PC-3 (cell line): ENCODE data around the gene NPL. TPM values are rescaled to one million over a fixed set of nuclear protein-coding genes. Genes with fewer than 3 reads are reported as not detected.

Experiments
- ATAC-seq: fragments of 200-7000 bp; cut with Tn5 transposase; 2 replicates; pipeline ENCODE4 v1.9.1; 2020; ENCODE audit warnings: mild to moderate bottlenecking, moderate library complexity
- BruUV-seq: library from RNA; stranded (reverse); fragments of 400-500 nt; replicated peaks from 2 replicates; lab custom pipeline; 2021; lab: Mats Ljungman, UMichigan
- CTCF ChIA-PET: fragments of 300-600 bp; sonication (Branson Sonifier 250); formaldehyde crosslinking; loops from one replicate; lab custom pipeline; 2022; ENCODE audit warnings: antibody characterized with exemption; lab: Charles Lee
- POLR2A ChIA-PET: fragments of 300-600 bp; sonication (Branson Sonifier 250); formaldehyde crosslinking; loops from one replicate; lab custom pipeline; 2022; ENCODE audit warnings: antibody characterized with exemption; ENCODE audit not compliant: unreplicated experiment; lab: Charles Lee
- DNase-seq: peaks from one replicate; pipeline ENCODE4 v3.0.0-alpha.2; 2015
- H2AFZ ChIP-seq: fragments of 300-600 bp; sonication (generic); 2 replicates; pipeline ENCODE4 v1.6.0; 2016; ENCODE audit warnings: antibody characterized with exemption, low read length
- H3F3A ChIP-seq: fragments of 300-600 bp; sonication (generic); one replicate; pipeline ENCODE4 v1.6.0; 2017; ENCODE audit warnings: antibody characterized with exemption, low read length, control low read depth, mild to moderate bottlenecking; ENCODE audit not compliant: unreplicated experiment
- H3K27ac ChIP-seq: fragments of 300-600 bp; sonication (generic); 2 replicates; pipeline ENCODE4 v1.5.1; 2016; ENCODE audit warnings: mild to moderate bottlenecking, low read length
- H3K27me3 ChIP-seq: fragments of 300-600 bp; sonication (generic); 2 replicates; pipeline ENCODE4 v1.6.1; 2016; ENCODE audit warnings: low read length, mixed read lengths
- H3K36me3 ChIP-seq: fragments of 300-600 bp; sonication (generic); 2 replicates; pipeline ENCODE4 v1.6.1; 2016; ENCODE audit warnings: low read depth, mixed run types, low read length, mixed read lengths
- H3K4me1 ChIP-seq: fragments of 300-600 bp; sonication (generic); 2 replicates; pipeline ENCODE4 v1.5.1; 2016; ENCODE audit warnings: low read length; ENCODE audit not compliant: insufficient read depth
- H3K4me2 ChIP-seq: fragments of 300-600 bp; sonication (generic); 2 replicates; pipeline ENCODE4 v1.6.0; 2016; ENCODE audit warnings: low read length
- H3K4me3 ChIP-seq: fragments of 300-600 bp; sonication (generic); 2 replicates; pipeline ENCODE4 v1.5.1; 2016; ENCODE audit warnings: mild to moderate bottlenecking, low read length, mixed read lengths
- H3K79me2 ChIP-seq: fragments of 300-600 bp; sonication (generic); 2 replicates; pipeline ENCODE4 v1.6.1; 2017; ENCODE audit warnings: low read length, mixed read lengths
- H3K9ac ChIP-seq: fragments of 300-600 bp; sonication (generic); 2 replicates; pipeline ENCODE4 v1.6.0; 2016; ENCODE audit warnings: mild to moderate bottlenecking, low read length
- H3K9me2 ChIP-seq: fragments of 300-600 bp; sonication (generic); replicated peaks from 2 replicates; pipeline ENCODE4 v1.6.1; 2016; ENCODE audit warnings: mixed run types, low read length, mixed read lengths
- H3K9me3 ChIP-seq: fragments of 300-600 bp; sonication (generic); 2 replicates; pipeline ENCODE4 v1.6.1; 2016; ENCODE audit warnings: low read length, mixed read lengths
- H4K20me1 ChIP-seq: fragments of 300-600 bp; sonication (generic); 2 replicates; pipeline ENCODE4 v1.6.1; 2016; ENCODE audit warnings: low read length, mixed read lengths
- CTCF ChIP-seq: fragments of 300-600 bp; sonication (generic); conservative IDR thresholded peaks from 2 replicates; pipeline ENCODE4 v1.5.1; 2017; ENCODE audit warnings: antibody characterized with exemption, low read depth, mild to moderate bottlenecking, low read length
- EZH2 ChIP-seq: fragments of 300-600 bp; sonication (generic); IDR thresholded peaks from one replicate; pipeline ENCODE4 v1.6.1; 2017; ENCODE audit warnings: antibody characterized with exemption, mild to moderate bottlenecking, low read length; ENCODE audit not compliant: unreplicated experiment
- EZH2phosphoT487 ChIP-seq: fragments of 300-600 bp; sonication (generic); IDR thresholded peaks from 2 replicates; pipeline ENCODE4 v1.6.1; 2018; ENCODE audit warnings: mild to moderate bottlenecking, antibody characterized with exemption, low read length, borderline replicate concordance
- intact Hi-C: fragments of 100-400 bp; cut with micrococcal nuclease; formaldehyde crosslinking; loops from 2 replicates; pipeline ENCODE4 v1.9.0; 2023
- total RNA-seq: library from RNA; depleted of rRNA; stranded (reverse); fragments of >200 nt; gene quantifications from 2 replicates; pipeline ENCODE4 v1.2.3, GENCODE V29; 2014

NPL gene
- total RNA-seq, 1 experiment from 2014 or later = not detected

- H3K9me2 ChIP-seq = no peaks in the 10 kb centered on the region
- peak within 1 kb of the TSS; percentile 98 for H3K4me3 ChIP-seq
- peaks cover 49% of the 10 kb centered on the region for H4K20me1 ChIP-seq
- peak within 1 kb of the TSS; percentile 71 for H3K27ac ChIP-seq
- TF ChIP-seq EZH2 = no peak
- no peak for TF ChIP-seq EZH2phosphoT487
- TF ChIP-seq CTCF = no peak
- no peaks in the 10 kb centered on the region for H3K27me3 ChIP-seq
- H3F3A ChIP-seq = no peaks in the 10 kb centered on the region
- peak; percentile 82 for DNase-seq
- peaks cover 53% of the 10 kb centered on the region for H3K79me2 ChIP-seq
- intact Hi-C loops = no loop called here
- peak within 1 kb of the TSS; percentile 95 for H3K9ac ChIP-seq
- POLR2A ChIA-PET = no interaction called here
- CTCF ChIA-PET = no interaction called here
- no peaks in the 10 kb centered on the region for H3K9me3 ChIP-seq
- peaks cover 11% of the 10 kb centered on the region; the same call in 1 of the 2 replicates for H3K4me1 ChIP-seq
- peak; percentile 81 for ATAC-seq
- H3K36me3 ChIP-seq = peaks cover 25% of the 10 kb centered on the region
- BruUV-seq = TSS peak; percentile 34
- H3K4me2 ChIP-seq = peak within 1 kb of the TSS; percentile 98
- peak within 1 kb of the TSS; percentile 94 for H2AFZ ChIP-seq
These were observed 49.9 kb downstream of the NPL start, which contains the start of gene DHX9 for GRCh38 chr1:182839209-182840066. Gene DHX9, plus strand, starts transcription at chr1:182839347. Its CDS starts 3,220 bp downstream, at chr1:182842567.

- Histone ChIP-seq H3K4me3 (peak overlapping the region; percentile 98), H3K4me2 (peak overlapping the region; percentile 98), H2AFZ (no peak overlapping the region), H3K9ac (peak overlapping the region; percentile 19; the same call in 1 of the 2 replicates), H4K20me1 (peaks cover 66% of the 10 kb centered on the region), H3K27ac (no peak overlapping the region), H3K9me3 (no peaks in the 10 kb centered on the region), H3K4me1 (peaks cover 11% of the 10 kb centered on the region; the same call in 1 of the 2 replicates), H3K36me3 (peaks cover 38% of the 10 kb centered on the region), H3K9me2 (no peaks in the 10 kb centered on the region), H3K79me2 (peaks cover 73% of the 10 kb centered on the region), H3K27me3 (no peaks in the 10 kb centered on the region), H3F3A (no peaks in the 10 kb centered on the region)
- POLR2A ChIA-PET = no interaction called here
- intact Hi-C loops = no loop called here
- peak; percentile 24 for DNase-seq
- no TSS peak for BruUV-seq
- CTCF ChIA-PET = no interaction called here
- ATAC-seq = no peak
- TF ChIP-seq EZH2phosphoT487 (no peak), EZH2 (no peak), CTCF (no peak)
These were observed 51.9 kb downstream of the NPL start for GRCh38 chr1:182841368-182841988.
